ENCODE data around the gene PGM2L1.
A peak's percentile ranks its signal among the peaks of the same experiment; 100 is the strongest.
"Not testable (repeated sequence)": the region's sequence is repeated elsewhere in the genome, so short reads cannot be mapped to it uniquely, and the experiment has no call there.

The PGM2L1 gene

GRCh38 chr11:74416974-74417373 lies 18.7 kb upstream of the PGM2L1 start:
- H3K36me3 Mint-ChIP-seq, H3K27me3 Mint-ChIP-seq, H3K9me3 Mint-ChIP-seq: not testable (repeated sequence)
- peaks cover 48% of the 10 kb centered on the region for H3K4me1 Mint-ChIP-seq
- H3K4me3 Mint-ChIP-seq: peak overlapping the region; percentile 37
- peak overlapping the region; percentile 44 for H3K27ac Mint-ChIP-seq

- no peaks in the 10 kb centered on the region for H3K36me3 Mint-ChIP-seq
- H3K9me3 Mint-ChIP-seq: no peaks in the 10 kb centered on the region
- peaks cover 27% of the 10 kb centered on the region for H3K4me1 Mint-ChIP-seq
- H3K27ac Mint-ChIP-seq: no peak overlapping the region
- H3K4me3 Mint-ChIP-seq: no peak overlapping the region
- no peaks in the 10 kb centered on the region for H3K27me3 Mint-ChIP-seq
Measured at GRCh38 chr11:74412733-74413359, 14.6 kb upstream of the PGM2L1 start.

GRCh38 chr11:74412321-74412720 lies 14.1 kb upstream of the PGM2L1 start:
- no peaks in the 10 kb centered on the region for H3K36me3 Mint-ChIP-seq
- H3K4me3 Mint-ChIP-seq: no peak overlapping the region
- H3K27me3 Mint-ChIP-seq: no peaks in the 10 kb centered on the region
- H3K4me1 Mint-ChIP-seq: peaks cover 22% of the 10 kb centered on the region
- H3K9me3 Mint-ChIP-seq: no peaks in the 10 kb centered on the region
- H3K27ac Mint-ChIP-seq: no peak overlapping the region

- H3K36me3 Mint-ChIP-seq: no peaks in the 10 kb centered on the region
Measured at GRCh38 chr11:74409633-74410032, 11.4 kb upstream of the PGM2L1 start.

GRCh38 chr11:74403607-74404321 lies 5.5 kb upstream of the PGM2L1 start:
- Mint-ChIP-seq H3K4me1 (peaks cover 14% of the 10 kb centered on the region), H3K27me3 (no peaks in the 10 kb centered on the region), H3K27ac (peak overlapping the region; percentile 41), H3K4me3 (no peak overlapping the region), H3K9me3 (no peaks in the 10 kb centered on the region), H3K36me3 (no peaks in the 10 kb centered on the region)

More at GRCh38 chr11:74409633-74410032, 11.4 kb upstream of the PGM2L1 start:
- Mint-ChIP-seq H3K4me1 (peaks cover 7% of the 10 kb centered on the region), H3K9me3 (no peaks in the 10 kb centered on the region), H3K4me3 (no peak overlapping the region), H3K27me3 (no peaks in the 10 kb centered on the region), H3K27ac (peak overlapping the region; percentile 8)

- H3K4me3 Mint-ChIP-seq: no peak overlapping the region
- no peaks in the 10 kb centered on the region for H3K36me3 Mint-ChIP-seq
- H3K4me1 Mint-ChIP-seq: peaks cover 24% of the 10 kb centered on the region
- peak overlapping the region; percentile 3 for H3K27ac Mint-ChIP-seq
- no peaks in the 10 kb centered on the region for H3K27me3 Mint-ChIP-seq
- H3K9me3 Mint-ChIP-seq: no peaks in the 10 kb centered on the region
Measured at GRCh38 chr11:74400606-74401005, 2.4 kb upstream of the PGM2L1 start.

- Mint-ChIP-seq H3K4me1 (peaks cover 52% of the 10 kb centered on the region), H3K4me3 (peak overlapping the region; percentile 97), H3K27me3 (no peaks in the 10 kb centered on the region), H3K9me3 (no peaks in the 10 kb centered on the region), H3K36me3 (peaks cover 2% of the 10 kb centered on the region), H3K27ac (peak overlapping the region; percentile 93)
Measured at GRCh38 chr11:74397501-74398243, 561 bp downstream of the PGM2L1 start.

GRCh38 chr11:74392256-74392655 lies 6.0 kb downstream of the PGM2L1 start:
- peaks cover 2% of the 10 kb centered on the region for H3K36me3 Mint-ChIP-seq
- no peaks in the 10 kb centered on the region for H3K27me3 Mint-ChIP-seq
- no peak overlapping the region for H3K4me3 Mint-ChIP-seq
- H3K9me3 Mint-ChIP-seq: no peaks in the 10 kb centered on the region
- peaks cover 65% of the 10 kb centered on the region for H3K4me1 Mint-ChIP-seq
- H3K27ac Mint-ChIP-seq: no peak overlapping the region

GRCh38 chr11:74391193-74391592 lies 7.0 kb downstream of the PGM2L1 start:
- Mint-ChIP-seq H3K4me1 (peaks cover 64% of the 10 kb centered on the region), H3K27me3 (no peaks in the 10 kb centered on the region), H3K36me3 (peaks cover 2% of the 10 kb centered on the region), H3K4me3 (peak overlapping the region; percentile 21), H3K27ac (peak overlapping the region; percentile 76), H3K9me3 (no peaks in the 10 kb centered on the region)

GRCh38 chr11:74390697-74391096 lies 7.5 kb downstream of the PGM2L1 start:
- no peaks in the 10 kb centered on the region for H3K27me3 Mint-ChIP-seq
- H3K9me3 Mint-ChIP-seq: no peaks in the 10 kb centered on the region
- peak overlapping the region; percentile 76 for H3K27ac Mint-ChIP-seq
- peaks cover 2% of the 10 kb centered on the region for H3K36me3 Mint-ChIP-seq
- H3K4me3 Mint-ChIP-seq: peak overlapping the region; percentile 21
- peaks cover 63% of the 10 kb centered on the region for H3K4me1 Mint-ChIP-seq

- Mint-ChIP-seq H3K27me3 (no peaks in the 10 kb centered on the region), H3K27ac (peak overlapping the region; percentile 94), H3K4me1 (peaks cover 46% of the 10 kb centered on the region), H3K36me3 (peaks cover 1% of the 10 kb centered on the region), H3K4me3 (peak overlapping the region; percentile 66), H3K9me3 (no peaks in the 10 kb centered on the region)
Measured at GRCh38 chr11:74388678-74389327, 9.4 kb downstream of the PGM2L1 start.

- Mint-ChIP-seq H3K36me3 (peaks cover 1% of the 10 kb centered on the region), H3K9me3 (no peaks in the 10 kb centered on the region), H3K27me3 (no peaks in the 10 kb centered on the region), H3K4me1 (peaks cover 12% of the 10 kb centered on the region), H3K27ac (no peak overlapping the region), H3K4me3 (no peak overlapping the region)
Measured at GRCh38 chr11:74384641-74385040, 13.6 kb downstream of the PGM2L1 start.

GRCh38 chr11:74380746-74381439 lies 17.3 kb downstream of the PGM2L1 start:
- Mint-ChIP-seq H3K4me1 (no peaks in the 10 kb centered on the region), H3K4me3 (no peak overlapping the region), H3K27me3 (no peaks in the 10 kb centered on the region), H3K36me3 (peaks cover 4% of the 10 kb centered on the region), H3K27ac (peak overlapping the region; percentile 30), H3K9me3 (no peaks in the 10 kb centered on the region)

- no peak overlapping the region for H3K27ac Mint-ChIP-seq
- H3K4me3 Mint-ChIP-seq: no peak overlapping the region
- no peaks in the 10 kb centered on the region for H3K4me1 Mint-ChIP-seq
- H3K36me3 Mint-ChIP-seq: peaks cover 6% of the 10 kb centered on the region
- no peaks in the 10 kb centered on the region for H3K9me3 Mint-ChIP-seq
- H3K27me3 Mint-ChIP-seq: no peaks in the 10 kb centered on the region
Measured at GRCh38 chr11:74377689-74378088, 20.5 kb downstream of the PGM2L1 start.

- Mint-ChIP-seq H3K4me3 (no peak overlapping the region), H3K4me1 (no peaks in the 10 kb centered on the region), H3K27ac (no peak overlapping the region), H3K9me3 (no peaks in the 10 kb centered on the region), H3K27me3 (no peaks in the 10 kb centered on the region), H3K36me3 (peaks cover 13% of the 10 kb centered on the region)
Measured at GRCh38 chr11:74373382-74373781, 24.9 kb downstream of the PGM2L1 start.
